T-cell (primary cell): ENCODE data around the gene SELENOS. TPM values are rescaled to one million over a fixed set of nuclear protein-coding genes. Genes with fewer than 3 reads are reported as not detected.

Experiments used
- ATAC-seq, 4 experiments: fragments of 200-7000 bp in 3 of 4; fragments of 150-1000 bp in 1 of 4; cut with Tn5 transposase; replicated peaks in 1 of 4; 1 replicate in 3 of 4; 2 replicates in 1 of 4; pipeline ENCODE4 v1.10.0; 2021; ENCODE audit warnings: moderate library complexity in 3 of 4, mild to moderate bottlenecking in 2 of 4, moderate number of reproducible peaks in 1 of 4
- CTCF ChIA-PET, 2 donors: fragments of 300-600 bp; sonication (Branson Sonifier 250); formaldehyde crosslinking; loops; one replicate each; lab custom pipeline; 2022; ENCODE audit warnings: antibody characterized with exemption in 2 of 2; lab: Charles Lee
- POLR2A ChIA-PET, 2 donors: fragments of 300-600 bp; sonication (Branson Sonifier 250); formaldehyde crosslinking; loops; one replicate each; lab custom pipeline; 2022; ENCODE audit warnings: antibody characterized with exemption in 2 of 2; lab: Charles Lee
- DNase-seq, 35 experiments: peaks; one replicate each; pipeline versions ENCODE4 v3.0.0 to v3.0.0-alpha.2; 2013 to 2023
- H3K27ac ChIP-seq: one replicate; pipeline ENCODE4 v1.5.1; 2013; ENCODE audit warnings: low read length
- H3K27me3 ChIP-seq, 2 experiments: replicated peaks in 1 of 2; 1 replicate in 1 of 2; 2 replicates in 1 of 2; pipeline versions ENCODE4 v1.6.1 to v1.7.0; 2013; ENCODE audit warnings: low read length in 1 of 2, mixed read lengths in 1 of 2; ENCODE audit not compliant: control insufficient read depth in 2 of 2, insufficient read depth in 2 of 2; ENCODE audit errors: extremely low read depth in 1 of 2
- H3K36me3 ChIP-seq, 2 donors: 1 replicate in 1 of 2; 2 replicates in 1 of 2; pipeline versions ENCODE4 v1.6.1 to v1.7.0; 2013; ENCODE audit warnings: low read length in 1 of 2; ENCODE audit not compliant: control insufficient read depth in 2 of 2, insufficient read depth in 1 of 2; ENCODE audit errors: extremely low read depth in 1 of 2
- H3K4me1 ChIP-seq, 2 experiments: 1 replicate in 1 of 2; 2 replicates in 1 of 2; pipeline versions ENCODE4 v1.6.1 to v1.7.0; 2013; ENCODE audit warnings: low read length in 2 of 2, mixed read lengths in 1 of 2; ENCODE audit not compliant: insufficient read depth in 2 of 2, control insufficient read depth in 1 of 2; ENCODE audit errors: extremely low read depth in 1 of 2
- H3K4me3 ChIP-seq, 2 donors: 1 replicate in 1 of 2; 2 replicates in 1 of 2; pipeline versions ENCODE4 v1.5.1 to v1.7.0; 2013; ENCODE audit warnings: mild to moderate bottlenecking in 2 of 2, low read length in 1 of 2, moderate library complexity in 1 of 2; ENCODE audit not compliant: control insufficient read depth in 1 of 2; ENCODE audit errors: extremely low read depth in 1 of 2
- H3K9me3 ChIP-seq: 2 replicates; pipeline ENCODE4 v1.7.0; 2013
- H3K27ac Mint-ChIP-seq, 2 donors: one replicate each; pipeline ENCODE4 v1.8.0; 2020 to 2021; ENCODE audit warnings: mild to moderate bottlenecking in 2 of 2, mixed read lengths in 2 of 2
- H3K27me3 Mint-ChIP-seq, 2 donors: one replicate each; pipeline ENCODE4 v1.8.0; 2021 to 2022; ENCODE audit warnings: mixed read lengths in 2 of 2
- H3K36me3 Mint-ChIP-seq: one replicate; pipeline ENCODE4 v1.8.0; 2021; ENCODE audit warnings: mixed read lengths
- H3K4me1 Mint-ChIP-seq, 3 donors: one replicate each; pipeline ENCODE4 v1.8.0; 2020 to 2022; ENCODE audit warnings: mixed read lengths in 3 of 3, mild to moderate bottlenecking in 1 of 3
- H3K4me3 Mint-ChIP-seq, 3 donors: one replicate each; pipeline ENCODE4 v1.8.0; 2020 to 2022; ENCODE audit warnings: mild to moderate bottlenecking in 3 of 3, mixed read lengths in 3 of 3, moderate library complexity in 3 of 3
- H3K9me3 Mint-ChIP-seq, 3 donors: one replicate each; pipeline ENCODE4 v1.8.0; 2020 to 2022; ENCODE audit warnings: mixed read lengths in 3 of 3
- WGBS: methylation state at CpG from one replicate; pipeline ENCODE4 v1.1.5; 2013; ENCODE audit warnings: missing lambda C conversion rate; ENCODE audit not compliant: insufficient coverage; 5-methylcytosine and 5-hydroxymethylcytosine counted together
- total RNA-seq, 35 experiments: library from RNA in 6 of 35; stranded (reverse) in 6 of 35; fragments of 120-200 nt in 1 of 35; gene quantifications; one replicate each; pipeline versions ENCODE4 v1.2.1 to v1.2.4 and lab custom pipeline; 2013 to 2026

Gene SELENOS
- total RNA-seq, 5 donors from 2014 or later (not counting 1 experiment from before 2014, with no cell fraction given) = 31.3 to 39.9 (median 38.4) TPM

- no peaks in the 10 kb centered on the region for H3K27me3 ChIP-seq
- H3K27ac ChIP-seq = no peak overlapping the region
- no peak overlapping the region for H3K4me3 ChIP-seq
- 17% methylated on average over 1 of the region's 5 CpGs for WGBS
- ChIA-PET POLR2A (interaction anchor here in 1 of 2 donors (0.9 kb wide), 1 partner anchor 9 kb away, joined by 3 read pairs; no protein-coding TSS in a partner anchor), CTCF (interaction anchor here (0.5 to 2.2 kb wide), 8 partner anchors 10 to 644 kb away, joined by 3 to 8 read pairs (median 3); no protein-coding TSS in a partner anchor)
- peaks cover 39 to 54% of the 10 kb centered on the region in 2 experiments for H3K4me1 ChIP-seq
- no peaks in the 10 kb centered on the region for H3K9me3 ChIP-seq
- Mint-ChIP-seq H3K27ac (peak overlapping the region in 1 of 2 donors; percentile 58), H3K27me3 (no peaks in the 10 kb centered on the region), H3K4me3 (peak overlapping the region in 1 of 3 donors; percentile 56), H3K4me1 (peaks cover 51 to 76% (median 73%) of the 10 kb centered on the region in 3 donors), H3K36me3 (peaks cover 8% of the 10 kb centered on the region), H3K9me3 (no peaks in the 10 kb centered on the region)
- H3K36me3 ChIP-seq = peaks cover 0 to 4% of the 10 kb centered on the region in 2 donors
- ATAC-seq (no peak), DNase-seq (no peak)
Measured at GRCh38 chr15:101240358-101240757, 36.9 kb downstream of the SELENOS start.

GRCh38 chr15:101239724-101240136 is 37.6 kb downstream of the SELENOS start:
- H3K27me3 Mint-ChIP-seq = no peaks in the 10 kb centered on the region
- H3K4me1 ChIP-seq = peaks cover 39 to 52% of the 10 kb centered on the region in 2 experiments
- peaks cover 14% of the 10 kb centered on the region for H3K36me3 Mint-ChIP-seq
- H3K27ac Mint-ChIP-seq = peak overlapping the region; percentile 58 to 72
- no peak for ATAC-seq
- CTCF ChIA-PET = interaction anchor here (0.7 to 2.2 kb wide), 5 partner anchors 11 to 402 kb away, joined by 3 to 8 read pairs (median 4); no protein-coding TSS in a partner anchor
- POLR2A ChIA-PET = no interaction called here
- H3K4me3 ChIP-seq = no peak overlapping the region
- H3K4me3 Mint-ChIP-seq = peak overlapping the region; percentile 8 to 56 (median 9)
- H3K9me3 Mint-ChIP-seq = no peaks in the 10 kb centered on the region
- H3K4me1 Mint-ChIP-seq = peaks cover 45 to 72% (median 67%) of the 10 kb centered on the region in 3 donors
- DNase-seq = peak in 1 of 35 experiments; percentile 8
- no peaks in the 10 kb centered on the region for H3K27me3 ChIP-seq
- H3K9me3 ChIP-seq = no peaks in the 10 kb centered on the region
- H3K27ac ChIP-seq = peak overlapping the region; percentile 48
- 18% methylated on average over 4 of the region's 6 CpGs for WGBS
- H3K36me3 ChIP-seq = peaks cover 0 to 10% of the 10 kb centered on the region in 2 donors

DNA sequence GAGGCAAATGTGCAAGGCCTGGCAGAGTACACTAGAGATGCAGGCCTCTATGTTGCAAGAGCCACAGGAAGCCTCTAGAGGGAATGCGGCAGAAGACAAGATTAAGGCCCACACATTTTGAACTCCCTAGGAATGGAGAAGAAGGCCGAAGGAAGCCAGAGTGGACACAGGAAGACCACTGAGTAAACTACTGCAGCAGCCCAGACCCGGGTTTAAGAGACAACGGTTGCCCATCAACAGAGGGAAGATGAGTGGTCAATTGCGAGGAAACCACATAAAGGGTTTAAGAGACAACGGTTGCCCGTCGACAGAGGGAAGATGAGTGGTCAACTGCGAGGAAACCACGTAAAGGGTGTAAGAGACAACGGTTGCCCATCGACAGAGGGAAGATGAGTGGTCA is 40.0 kb downstream of the SELENOS start:
- POLR2A ChIA-PET = no interaction called here
- peaks cover 36% of the 10 kb centered on the region for H3K36me3 Mint-ChIP-seq
- no peaks in the 10 kb centered on the region for H3K27me3 Mint-ChIP-seq
- ATAC-seq (no peak), DNase-seq (no peak)
- Histone ChIP-seq H3K4me1 (peaks cover 17 to 33% of the 10 kb centered on the region in 2 experiments), H3K4me3 (no peak overlapping the region), H3K27ac (no peak overlapping the region), H3K9me3 (no peaks in the 10 kb centered on the region), H3K36me3 (peaks cover 0 to 21% of the 10 kb centered on the region in 2 donors), H3K27me3 (no peaks in the 10 kb centered on the region)
- peaks cover 31 to 64% (median 59%) of the 10 kb centered on the region in 3 donors for H3K4me1 Mint-ChIP-seq
- H3K9me3 Mint-ChIP-seq = no peaks in the 10 kb centered on the region
- CTCF ChIA-PET = no interaction called here
- 82% methylated on average over 8 of the region's 12 CpGs for WGBS
- no peak overlapping the region for H3K4me3 Mint-ChIP-seq
- no peak overlapping the region for H3K27ac Mint-ChIP-seq

DNA sequence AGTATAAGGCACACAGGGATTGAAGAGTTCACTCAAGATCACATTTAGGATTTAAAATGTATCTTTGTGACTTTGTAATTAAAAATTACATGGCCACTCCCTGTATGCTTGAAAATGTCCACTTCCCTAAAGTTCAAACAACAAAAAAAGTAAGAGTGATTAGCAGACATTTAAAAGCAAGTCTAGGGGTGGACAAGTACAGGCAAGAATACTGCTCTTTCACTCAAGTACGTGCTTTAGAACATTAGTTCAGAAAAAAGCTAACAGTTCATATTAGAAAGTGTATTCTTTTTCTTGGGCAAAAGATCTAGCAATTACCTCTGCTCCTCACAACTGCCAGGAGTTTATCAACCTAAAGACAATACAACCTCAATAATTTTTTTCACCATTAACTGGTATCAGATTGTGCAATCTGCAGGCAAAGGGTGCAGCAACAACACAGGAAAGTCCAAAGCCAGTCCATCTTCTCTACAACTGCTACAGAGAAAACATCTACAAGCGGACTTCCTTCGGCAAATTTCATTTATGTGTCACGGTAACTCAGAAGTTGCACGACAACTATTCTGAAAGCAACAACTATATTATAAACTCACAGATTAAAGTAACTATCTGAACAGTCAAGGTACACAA is 43.5 kb downstream of the SELENOS start:
- no peak overlapping the region for H3K4me3 ChIP-seq
- no peak for ATAC-seq
- Mint-ChIP-seq H3K27ac (no peak overlapping the region), H3K27me3 (no peaks in the 10 kb centered on the region), H3K9me3 (peaks cover 0 to 7% (median 5%) of the 10 kb centered on the region in 3 donors), H3K4me1 (peaks cover 29 to 49% (median 45%) of the 10 kb centered on the region in 3 donors), H3K36me3 (peaks cover 58% of the 10 kb centered on the region), H3K4me3 (no peak overlapping the region)
- no peak for DNase-seq
- H3K27me3 ChIP-seq = no peaks in the 10 kb centered on the region
- WGBS = 94% methylated on average over 4 of the region's 5 CpGs
- no peak overlapping the region for H3K27ac ChIP-seq
- POLR2A ChIA-PET = no interaction called here
- peaks cover 3 to 29% of the 10 kb centered on the region in 2 donors for H3K36me3 ChIP-seq
- H3K4me1 ChIP-seq = peaks cover 0 to 11% of the 10 kb centered on the region in 2 experiments
- CTCF ChIA-PET = no interaction called here
- no peaks in the 10 kb centered on the region for H3K9me3 ChIP-seq

DNA sequence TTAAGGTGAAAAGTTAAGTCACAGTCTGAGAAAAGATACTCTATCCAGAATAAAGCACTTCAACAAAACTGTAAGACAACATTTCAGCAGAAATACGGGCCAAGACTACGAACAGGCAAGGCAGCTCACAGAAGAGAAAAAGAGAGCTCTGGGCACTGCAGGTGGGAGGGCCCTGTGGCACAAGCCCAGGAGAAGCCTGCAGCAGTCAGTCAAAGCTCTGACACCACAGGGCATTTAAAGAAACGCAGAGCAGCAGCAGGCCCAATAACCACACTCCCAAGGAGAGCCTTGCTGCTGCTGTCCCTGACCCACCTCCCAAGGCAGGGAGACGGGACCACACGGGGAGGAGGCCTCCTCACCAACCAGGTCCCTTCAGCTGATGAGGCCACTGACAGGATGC is 44.6 kb downstream of the SELENOS start:
- H3K27ac Mint-ChIP-seq = no peak overlapping the region
- DNase-seq (no peak), ATAC-seq (no peak)
- no peak overlapping the region for H3K4me3 Mint-ChIP-seq
- H3K9me3 Mint-ChIP-seq = peaks cover 4 to 17% (median 11%) of the 10 kb centered on the region in 3 donors
- POLR2A ChIA-PET = no interaction called here
- no peaks in the 10 kb centered on the region for H3K27me3 Mint-ChIP-seq
- peaks cover 68% of the 10 kb centered on the region for H3K36me3 Mint-ChIP-seq
- H3K9me3 ChIP-seq = no peaks in the 10 kb centered on the region
- H3K4me1 Mint-ChIP-seq = peaks cover 29 to 52% (median 44%) of the 10 kb centered on the region in 3 donors
- peaks cover 0 to 11% of the 10 kb centered on the region in 2 experiments for H3K4me1 ChIP-seq
- H3K27me3 ChIP-seq = no peaks in the 10 kb centered on the region
- CTCF ChIA-PET = no interaction called here
- WGBS = 91% methylated on average over 4 of the region's 5 CpGs
- H3K27ac ChIP-seq = no peak overlapping the region
- H3K36me3 ChIP-seq = peaks cover 3 to 29% of the 10 kb centered on the region in 2 donors
- no peak overlapping the region for H3K4me3 ChIP-seq

- no peak overlapping the region for H3K4me3 ChIP-seq
- no peaks in the 10 kb centered on the region for H3K27me3 ChIP-seq
- H3K4me1 ChIP-seq = peaks cover 0 to 3% of the 10 kb centered on the region in 2 experiments
- H3K27ac Mint-ChIP-seq = no peak overlapping the region
- no peak overlapping the region for H3K4me3 Mint-ChIP-seq
- DNase-seq (no peak), ATAC-seq (no peak)
- peaks cover 64% of the 10 kb centered on the region for H3K36me3 Mint-ChIP-seq
- no peaks in the 10 kb centered on the region for H3K27me3 Mint-ChIP-seq
- POLR2A ChIA-PET = no interaction called here
- peaks cover 42 to 62% (median 57%) of the 10 kb centered on the region in 3 donors for H3K4me1 Mint-ChIP-seq
- CTCF ChIA-PET = no interaction called here
- no peak overlapping the region for H3K27ac ChIP-seq
- H3K36me3 ChIP-seq = peaks cover 3 to 14% of the 10 kb centered on the region in 2 donors
- H3K9me3 Mint-ChIP-seq = peaks cover 4 to 19% (median 11%) of the 10 kb centered on the region in 3 donors
- no peaks in the 10 kb centered on the region for H3K9me3 ChIP-seq
Measured at GRCh38 chr15:101228313-101228712, 49.0 kb downstream of the SELENOS start.
